NT2/D1 (cell line): ENCODE data around the gene TTYH2.
"Not testable (repeated sequence)": the region's sequence is repeated elsewhere in the genome, so short reads cannot be mapped to it uniquely, and the experiment has no call there.

Experiments used
- DNase-seq: peaks from one replicate; pipeline ENCODE4 v3.0.0-alpha.2; 2011; ENCODE audit warnings: low read depth, low spot score
- H3K27me3 ChIP-seq: 2 replicates; pipeline ENCODE4 v1.6.0; 2011; ENCODE audit warnings: mild to moderate bottlenecking; ENCODE audit not compliant: insufficient read length, insufficient read depth
- H3K36me3 ChIP-seq: 2 replicates; pipeline ENCODE4 v1.6.1; 2011; ENCODE audit warnings: mild to moderate bottlenecking, low read length, mixed read lengths; ENCODE audit not compliant: insufficient read depth, insufficient read length
- H3K4me1 ChIP-seq: 2 replicates; pipeline ENCODE4 v1.5.1; 2011; ENCODE audit not compliant: insufficient read depth, insufficient read length
- H3K4me3 ChIP-seq: 2 replicates; pipeline ENCODE4 v1.5.1; 2011; ENCODE audit warnings: low read depth; ENCODE audit not compliant: insufficient read length
- H3K9ac ChIP-seq: 2 replicates; pipeline ENCODE4 v1.6.0; 2011; ENCODE audit warnings: low read depth; ENCODE audit not compliant: insufficient read length
- H3K9me3 ChIP-seq: 2 replicates; pipeline ENCODE4 v1.5.1; 2011; ENCODE audit warnings: mild to moderate bottlenecking, low read length; ENCODE audit not compliant: insufficient read depth
- SUZ12 ChIP-seq: IDR thresholded peaks from 2 replicates; pipeline ENCODE4 v1.6.1; 2011; ENCODE audit not compliant: insufficient read length, insufficient read depth; ENCODE audit errors: extremely low read depth
- YY1 ChIP-seq: IDR thresholded peaks from 2 replicates; pipeline ENCODE4 v1.6.1; 2011; ENCODE audit not compliant: insufficient read length, insufficient read depth
- ZNF274 ChIP-seq: IDR thresholded peaks from 2 replicates; pipeline ENCODE4 v1.6.1; 2011; ENCODE audit warnings: mild to moderate bottlenecking, low read depth, low read length

The TTYH2 gene

GRCh38 chr17:74276541-74277009 lies 63.2 kb downstream of the TTYH2 start:
- H3K27me3 ChIP-seq = peaks cover 12% of the 10 kb centered on the region
- no peak for DNase-seq
- TF ChIP-seq SUZ12 (no peak), YY1 (no peak), ZNF274 (no peak)

GRCh38 chr17:74277935-74278334 lies 64.6 kb downstream of the TTYH2 start:
- no peaks in the 10 kb centered on the region for H3K36me3 ChIP-seq
- peaks cover 12% of the 10 kb centered on the region for H3K27me3 ChIP-seq
- no peaks in the 10 kb centered on the region for H3K9me3 ChIP-seq
- no peak overlapping the region for H3K4me3 ChIP-seq
- TF ChIP-seq YY1 (no peak), SUZ12 (no peak), ZNF274 (no peak)
- peaks cover 12% of the 10 kb centered on the region for H3K4me1 ChIP-seq
- DNase-seq = no peak
- H3K9ac ChIP-seq = no peak overlapping the region

More at GRCh38 chr17:74276541-74277009, 63.2 kb downstream of the TTYH2 start:
- Histone ChIP-seq H3K9ac (no peak overlapping the region), H3K4me1 (peaks cover 22% of the 10 kb centered on the region), H3K4me3 (no peak overlapping the region), H3K36me3 (no peaks in the 10 kb centered on the region), H3K9me3 (no peaks in the 10 kb centered on the region)

- not testable (repeated sequence) for H3K4me3 ChIP-seq, DNase-seq, H3K4me1 ChIP-seq, H3K9me3 ChIP-seq, H3K9ac ChIP-seq, H3K27me3 ChIP-seq, H3K36me3 ChIP-seq
Measured at GRCh38 chr17:74279617-74280016, 66.2 kb downstream of the TTYH2 start.

GRCh38 chr17:74280093-74280513 lies 66.7 kb downstream of the TTYH2 start:
- Histone ChIP-seq H3K36me3 (no peaks in the 10 kb centered on the region), H3K4me1 (peaks cover 11% of the 10 kb centered on the region), H3K9ac (no peak overlapping the region), H3K4me3 (no peak overlapping the region), H3K27me3 (no peaks in the 10 kb centered on the region), H3K9me3 (no peaks in the 10 kb centered on the region)
- TF ChIP-seq ZNF274 = no peak
- TF ChIP-seq YY1 = no peak
- TF ChIP-seq SUZ12 = no peak
- DNase-seq = no peak

- H3K27me3 ChIP-seq = no peaks in the 10 kb centered on the region
- no peak overlapping the region for H3K9ac ChIP-seq
- no peaks in the 10 kb centered on the region for H3K9me3 ChIP-seq
- TF ChIP-seq YY1 = no peak
- TF ChIP-seq ZNF274 = no peak
- no peak for TF ChIP-seq SUZ12
- no peak overlapping the region for H3K4me3 ChIP-seq
- H3K36me3 ChIP-seq = no peaks in the 10 kb centered on the region
- no peak for DNase-seq
- peaks cover 6% of the 10 kb centered on the region for H3K4me1 ChIP-seq
Measured at GRCh38 chr17:74281799-74282198, 68.4 kb downstream of the TTYH2 start.

- not testable (repeated sequence) for H3K9me3 ChIP-seq, H3K9ac ChIP-seq, H3K4me1 ChIP-seq, H3K4me3 ChIP-seq, DNase-seq, H3K27me3 ChIP-seq, H3K36me3 ChIP-seq
Measured at GRCh38 chr17:74282274-74282586, 68.9 kb downstream of the TTYH2 start.

- Histone ChIP-seq H3K9ac (no peak overlapping the region), H3K4me3 (no peak overlapping the region), H3K36me3 (no peaks in the 10 kb centered on the region), H3K27me3 (no peaks in the 10 kb centered on the region), H3K9me3 (no peaks in the 10 kb centered on the region), H3K4me1 (peaks cover 6% of the 10 kb centered on the region)
- no peak for DNase-seq
- TF ChIP-seq SUZ12 (no peak), ZNF274 (no peak), YY1 (no peak)
Measured at GRCh38 chr17:74282587-74283370, 69.4 kb downstream of the TTYH2 start.

GRCh38 chr17:74283371-74283673 lies 70.0 kb downstream of the TTYH2 start:
- H3K36me3 ChIP-seq = no peaks in the 10 kb centered on the region
- no peaks in the 10 kb centered on the region for H3K9me3 ChIP-seq
- H3K9ac ChIP-seq = no peak overlapping the region
- H3K4me1 ChIP-seq = peaks cover 6% of the 10 kb centered on the region
- no peak for TF ChIP-seq SUZ12
- no peak for TF ChIP-seq YY1
- TF ChIP-seq ZNF274 = no peak
- no peak for DNase-seq
- H3K4me3 ChIP-seq = no peak overlapping the region
- H3K27me3 ChIP-seq = no peaks in the 10 kb centered on the region
